HepG2 (cell line): Measurements from ENCODE around the gene SLC6A8. TPM values are rescaled to one million over a fixed set of nuclear protein-coding genes. Genes with fewer than 3 reads are reported as not detected.

Experiments
- ATAC-seq: fragments of 200-7000 bp; cut with Tn5 transposase; 3 replicates; pipeline ENCODE4 v1.9.1; 2020; ENCODE audit warnings: mild to moderate bottlenecking, moderate library complexity
- BruUV-seq: library from RNA; stranded (reverse); fragments of 400-500 nt; replicated peaks from 2 replicates; lab custom pipeline; 2021; lab: Mats Ljungman, UMichigan
- CTCF ChIA-PET: fragments of 300-600 bp; formaldehyde crosslinking; extraction: SDS; loops from one replicate; lab custom pipeline; 2021; ENCODE audit warnings: low total read pairs, inconsistent platforms, low intra/inter-chr PET ratio; lab: Yijun Ruan, JAX
- POLR2A ChIA-PET: fragments of 350-600 bp; sonication (Branson Sonifier 250); formaldehyde crosslinking; loops from one replicate; lab custom pipeline; 2020; ENCODE audit warnings: antibody characterized with exemption, inconsistent platforms; lab: Yijun Ruan, JAX
- DNase-seq: peaks from one replicate; pipeline ENCODE4 v3.0.0-alpha.2; 2015; ENCODE audit warnings: low spot score
- FAIRE-seq: peaks from 3 replicates; lab custom pipeline; 2011; peaks lifted over from hg19 to GRCh38; lab: Jason Lieb, UNC
- H2AFZ ChIP-seq: one replicate; pipeline ENCODE4 v1.6.1; 2011; ENCODE audit warnings: low read length, inconsistent platforms
- H3K27ac ChIP-seq: fragments of 300-600 bp; 3 replicates; pipeline ENCODE4 v1.8.0; 2011; ENCODE audit warnings: mixed run types, mild to moderate bottlenecking, mixed read lengths, low read length, inconsistent platforms; ENCODE audit not compliant: insufficient read depth; ENCODE audit errors: extremely low read length
- H3K27me3 ChIP-seq, 2 experiments: fragments of 200-600 bp in 1 of 2; 2 replicates in 1 of 2; 3 replicates in 1 of 2; pipeline versions ENCODE4 v1.6.0 to v1.8.0; 2011; ENCODE audit warnings: low read length in 2 of 2, mild to moderate bottlenecking in 2 of 2, moderate library complexity in 2 of 2, inconsistent platforms in 1 of 2; ENCODE audit not compliant: insufficient read depth in 2 of 2, control insufficient read depth in 1 of 2
- H3K36me3 ChIP-seq, 2 experiments: fragments of 200-600 bp in 1 of 2; replicated peaks in 1 of 2; 2 replicates in 1 of 2; 3 replicates in 1 of 2; pipeline versions ENCODE4 v1.5.1 to v1.8.0; 2011; ENCODE audit warnings: low read length in 2 of 2, inconsistent platforms in 1 of 2; ENCODE audit not compliant: insufficient read depth in 2 of 2, control insufficient read depth in 1 of 2
- H3K4me1 ChIP-seq: 2 replicates; pipeline ENCODE4 v1.5.1; 2012; ENCODE audit warnings: low read length, inconsistent platforms; ENCODE audit not compliant: insufficient read depth
- H3K4me2 ChIP-seq: 2 replicates; pipeline ENCODE4 v1.6.0; 2011; ENCODE audit warnings: low read depth, low read length, inconsistent platforms
- H3K4me3 ChIP-seq, 3 experiments: fragments of 200-600 bp in 1 of 3; sonication (generic), shearing (Covaris generic) in 1 of 3; replicated peaks in 1 of 3; 2 replicates each; pipeline ENCODE4 v1.5.1; 2011 to 2016; ENCODE audit warnings: low read length in 3 of 3, inconsistent platforms in 2 of 3, low read depth in 2 of 3, mild to moderate bottlenecking in 2 of 3, control low read depth in 1 of 3, mixed read lengths in 1 of 3; ENCODE audit not compliant: insufficient read depth in 1 of 3
- H3K79me2 ChIP-seq: one replicate; pipeline ENCODE4 v1.6.1; 2011; ENCODE audit warnings: low read length, inconsistent platforms; ENCODE audit not compliant: insufficient read depth
- H3K9ac ChIP-seq: 2 replicates; pipeline ENCODE4 v1.6.0; 2011; ENCODE audit warnings: mild to moderate bottlenecking, low read depth, low read length, inconsistent platforms; ENCODE audit not compliant: insufficient read depth
- H3K9me3 ChIP-seq: 2 replicates; pipeline ENCODE4 v1.5.1; 2012; ENCODE audit warnings: mild to moderate bottlenecking, low read length
- H4K20me1 ChIP-seq: 2 replicates; pipeline ENCODE4 v1.6.0; 2011; ENCODE audit warnings: inconsistent platforms, mild to moderate bottlenecking, low read length, moderate library complexity; ENCODE audit not compliant: insufficient read depth
- AGO2 ChIP-seq: fragments of 200-400 bp; formaldehyde crosslinking; optimal IDR thresholded peaks from 2 replicates; pipeline ENCODE3; 2017; ENCODE audit warnings: mild to moderate bottlenecking, low read depth, low read length, moderate library complexity
- SCMH1 ChIP-seq: sonication (generic); formaldehyde crosslinking; IDR thresholded peaks from 2 replicates; pipeline ENCODE4 v1.9.0; 2021; ENCODE audit warnings: missing genetic modification reagents, mild to moderate bottlenecking, borderline replicate concordance
- SPEN ChIP-seq: sonication (generic); formaldehyde crosslinking; IDR thresholded peaks from 2 replicates; pipeline ENCODE4 v1.5.1; 2020; ENCODE audit warnings: low read depth, mild to moderate bottlenecking, missing genetic modification reagents
- ZBTB46 ChIP-seq: sonication (generic); formaldehyde crosslinking; IDR thresholded peaks from 2 replicates; pipeline ENCODE4 v1.4.0; 2020; ENCODE audit warnings: mild to moderate bottlenecking, missing genetic modification reagents, borderline replicate concordance
- ZNF280B ChIP-seq: sonication (generic); formaldehyde crosslinking; IDR thresholded peaks from 2 replicates; pipeline ENCODE4 v1.5.0; 2020; ENCODE audit warnings: missing genetic modification reagents, mild to moderate bottlenecking, borderline replicate concordance
- ZNF687 ChIP-seq: sonication (generic); formaldehyde crosslinking; IDR thresholded peaks from 2 replicates; pipeline ENCODE4 v1.5.1; 2020; ENCODE audit warnings: mild to moderate bottlenecking, missing genetic modification reagents, moderate library complexity
- ZNF776 ChIP-seq: sonication (generic); formaldehyde crosslinking; IDR thresholded peaks from 2 replicates; pipeline ENCODE4 v1.4.0; 2020; ENCODE audit warnings: mild to moderate bottlenecking, missing genetic modification reagents
- ZSCAN25 ChIP-seq: sonication (generic); formaldehyde crosslinking; IDR thresholded peaks from 2 replicates; pipeline ENCODE4 v1.8.0; 2022; ENCODE audit warnings: mild to moderate bottlenecking, missing genetic modification reagents
- WGBS: methylation state at CpG from one replicate; pipeline ENCODE4 v1.1.6; 2017; ENCODE audit warnings: low lambda C conversion rate; 5-methylcytosine and 5-hydroxymethylcytosine counted together
- in situ Hi-C: cut with HindIII; loops from 2 replicates; pipeline ENCODE4 v1.10.0; 2017; ENCODE audit warnings: low pct_unique_long_range_greater_than_20kb; ENCODE audit not compliant: extremely low pct_ligation_motif_present
- intact Hi-C: fragments of 100-400 bp; cut with micrococcal nuclease; formaldehyde crosslinking; loops from one replicate; pipeline ENCODE4 v1.10.0; 2022; ENCODE audit not compliant: unreplicated experiment
- polyA plus RNA-seq, 8 experiments: library from polyadenylated mRNA; depleted of rRNA in 3 of 8; stranded (reverse) in 7 of 8; unstranded in 1 of 8; fragments of >200 nt; fragmentation: Illumina TruSeq in 4 of 8; extraction: Trizol in 4 of 8; gene quantifications; 2 replicates each; pipeline versions ENCODE4 v1.2.1 to v1.2.3, GENCODE V29; 2011 to 2016; ENCODE audit warnings: low read depth in 4 of 8, missing spikeins in 1 of 8, mixed read lengths in 1 of 8; ENCODE audit not compliant: insufficient read depth in 1 of 8
- total RNA-seq, 5 experiments: library from RNA; depleted of rRNA; stranded (reverse); fragments of >200 nt; fragmentation: Illumina TruSeq; extraction: Trizol; gene quantifications; 2 replicates each; pipeline ENCODE4 v1.2.3, GENCODE V29; 2016; ENCODE audit warnings: low read depth in 1 of 5

SLC6A8 gene
- total and polyA plus RNA-seq, 2 of the 13 experiments (the other 11 are each of a cell fraction or from before 2014, with no cell fraction given): 13.9 to 176 TPM

GRCh38 chrX:153687121-153688039, at the start of gene SLC6A8 (continued):
- TF ChIP-seq SCMH1 (CRISPR knock-in tag) (no peak), ZSCAN25 (CRISPR knock-in tag) (0 out of 2 replicates have a peak, but pooled peaks have one; percentile 35)

- H3K36me3 ChIP-seq: no peaks in the 10 kb centered on the region
- DNase-seq: no peak
- no peak overlapping the region for H2AFZ ChIP-seq
- BruUV-seq: no TSS peak
- no peak overlapping the region for H3K9ac ChIP-seq
- H3K4me3 ChIP-seq: no peak overlapping the region; a peak in 1 of 6 replicates
- in situ Hi-C loops: no loop called here
- TF ChIP-seq ZBTB46 (no peak), ZNF687 (CRISPR knock-in tag) (peak; percentile 67), ZNF776 (no peak), AGO2 (peak; percentile 30), SPEN (CRISPR knock-in tag) (0 out of 2 replicates have a peak, but pooled peaks have one; percentile 5), ZNF280B (CRISPR knock-in tag) (0 out of 2 replicates have a peak, but pooled peaks have one; percentile 32)
- TF ChIP-seq, all 625 proteins: peak for 4
- ATAC-seq (no peak), FAIRE-seq (no peak)
- Histone ChIP-seq H4K20me1 (no peaks in the 10 kb centered on the region), H3K9me3 (no peaks in the 10 kb centered on the region), H3K4me2 (peak overlapping the region; percentile 46), H3K27me3 (no peaks in the 10 kb centered on the region), H3K4me1 (peaks cover 78% of the 10 kb centered on the region), H3K79me2 (peaks cover 4% of the 10 kb centered on the region), H3K27ac (no peak overlapping the region)
- ChIA-PET POLR2A (interaction anchor here (1.6 to 4.2 kb wide), 3 partner anchors 9 to 39 kb away, joined by 4 to 156 read pairs (median 70); partner anchors contain the start of gene DUSP9), CTCF (interaction anchor here (3.1 kb wide), 1 partner anchor 28 kb away, joined by 21 read pairs; no protein-coding TSS in a partner anchor)
- intact Hi-C loops: no loop called here
- no CpG with 5 or more reads among the region's 6 CpGs for WGBS
Observed at GRCh38 chrX:153638041-153638371, 49.7 kb upstream of the SLC6A8 start.
